Measurements from ENCODE around the gene TNFRSF1A.

DNA sequence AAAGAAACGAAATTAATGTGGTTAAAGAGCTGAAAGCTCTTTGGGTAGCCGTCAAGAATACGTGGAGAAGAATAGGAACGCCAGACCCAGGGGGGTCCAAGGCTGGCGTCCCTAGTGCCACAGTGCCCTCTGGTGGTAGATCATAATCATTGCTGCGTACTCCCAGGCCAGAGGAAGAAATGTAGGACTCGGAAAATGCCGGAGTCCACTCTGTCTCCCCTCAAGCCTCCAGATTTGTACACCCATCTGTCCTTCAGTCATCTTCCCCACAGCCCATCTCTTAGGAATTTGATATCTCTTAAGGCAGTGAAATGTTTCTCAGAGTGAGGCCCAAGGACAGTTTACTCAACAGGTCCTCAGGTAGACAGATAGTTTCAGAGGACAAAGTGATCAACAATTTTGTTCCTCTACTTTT lies 56.8 kb downstream of the TNFRSF1A start:
- TF ChIP-seq, protein P1, sequence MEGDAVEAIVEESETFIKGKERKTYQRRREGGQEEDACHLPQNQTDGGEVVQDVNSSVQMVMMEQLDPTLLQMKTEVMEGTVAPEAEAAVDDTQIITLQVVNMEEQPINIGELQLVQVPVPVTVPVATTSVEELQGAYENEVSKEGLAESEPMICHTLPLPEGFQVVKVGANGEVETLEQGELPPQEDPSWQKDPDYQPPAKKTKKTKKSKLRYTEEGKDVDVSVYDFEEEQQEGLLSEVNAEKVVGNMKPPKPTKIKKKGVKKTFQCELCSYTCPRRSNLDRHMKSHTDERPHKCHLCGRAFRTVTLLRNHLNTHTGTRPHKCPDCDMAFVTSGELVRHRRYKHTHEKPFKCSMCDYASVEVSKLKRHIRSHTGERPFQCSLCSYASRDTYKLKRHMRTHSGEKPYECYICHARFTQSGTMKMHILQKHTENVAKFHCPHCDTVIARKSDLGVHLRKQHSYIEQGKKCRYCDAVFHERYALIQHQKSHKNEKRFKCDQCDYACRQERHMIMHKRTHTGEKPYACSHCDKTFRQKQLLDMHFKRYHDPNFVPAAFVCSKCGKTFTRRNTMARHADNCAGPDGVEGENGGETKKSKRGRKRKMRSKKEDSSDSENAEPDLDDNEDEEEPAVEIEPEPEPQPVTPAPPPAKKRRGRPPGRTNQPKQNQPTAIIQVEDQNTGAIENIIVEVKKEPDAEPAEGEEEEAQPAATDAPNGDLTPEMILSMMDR (optimal IDR thresholded peaks at IDR 0.05 in 1 of 3, IDR thresholded peaks at IDR 0.05 in 1 of 3, conservative IDR thresholded peaks at IDR 0.05 in 1 of 3; ENCODE audit: extremely low read depth in 1 of 3, insufficient read depth in 2 of 3, low read length in 3 of 3), result peak; percentile 86 to 94 (median 90)
- TF ChIP-seq EZH2 (IDR thresholded peaks at IDR 0.05; ENCODE audit: low read length), result no peak

Data from keratinocyte (primary cell).